MCF 10A (cell line): Measurements from ENCODE around the gene DHX30. TPM values are rescaled to one million over a fixed set of nuclear protein-coding genes. Genes with fewer than 3 reads are reported as not detected.

ENCODE experiments used
- BruUV-seq: library from RNA; stranded (reverse); fragments of 400-500 nt; replicated peaks from 2 replicates; lab custom pipeline; 2021; lab: Mats Ljungman, UMichigan
- CTCF ChIA-PET: fragments of 300-600 bp; sonication (Branson Sonifier 250); formaldehyde crosslinking; extraction: SDS; loops from one replicate; lab custom pipeline; 2021; ENCODE audit warnings: antibody characterized with exemption, inconsistent platforms; lab: Yijun Ruan, JAX
- POLR2A ChIA-PET: fragments of 300-600, 350-650 bp; sonication (Branson Sonifier 250); formaldehyde crosslinking; extraction: SDS; loops from one replicate; lab custom pipeline; 2020; ENCODE audit warnings: antibody characterized with exemption, inconsistent platforms; lab: Yijun Ruan, JAX
- DNase-seq: peaks from one replicate; pipeline ENCODE4 v3.0.0-alpha.2; 2018; ENCODE audit not compliant: unreplicated experiment
- H3K27ac Mint-ChIP-seq: one replicate; pipeline ENCODE4 v1.8.0; 2022; ENCODE audit warnings: mild to moderate bottlenecking, low read depth, mixed read lengths; ENCODE audit not compliant: unreplicated experiment
- H3K27me3 Mint-ChIP-seq: one replicate; pipeline ENCODE4 v1.8.0; 2022; ENCODE audit warnings: mixed read lengths; ENCODE audit not compliant: insufficient read depth, unreplicated experiment
- H3K36me3 Mint-ChIP-seq: one replicate; pipeline ENCODE4 v1.8.0; 2022; ENCODE audit warnings: mild to moderate bottlenecking, moderate library complexity, mixed read lengths; ENCODE audit not compliant: insufficient read depth, unreplicated experiment
- H3K4me1 Mint-ChIP-seq: one replicate; pipeline ENCODE4 v1.8.0; 2022; ENCODE audit warnings: mixed read lengths; ENCODE audit not compliant: insufficient read depth, unreplicated experiment
- H3K4me3 Mint-ChIP-seq: one replicate; pipeline ENCODE4 v1.8.0; 2022; ENCODE audit warnings: mild to moderate bottlenecking, moderate library complexity, mixed read lengths; ENCODE audit not compliant: unreplicated experiment
- H3K9me3 Mint-ChIP-seq: one replicate; pipeline ENCODE4 v1.8.0; 2022; ENCODE audit warnings: mixed read lengths; ENCODE audit not compliant: unreplicated experiment
- intact Hi-C: fragments of 100-400 bp; cut with micrococcal nuclease; formaldehyde crosslinking; loops from 2 replicates; pipeline ENCODE4 v1.14.1; 2022
- total RNA-seq: library from RNA; stranded (reverse); gene quantifications from 2 replicates; pipeline ENCODE4 v1.2.3, GENCODE V29; 2022
- TF ChIP-seq, protein P1 (sequence below): fragments of 200-600 bp; IDR thresholded peaks from one replicate; pipeline ENCODE4 v1.8.0; 2022; ENCODE audit warnings: antibody characterized with exemption, mild to moderate bottlenecking; ENCODE audit not compliant: unreplicated experiment

The DHX30 gene
- total RNA-seq, 1 experiment from 2014 or later: 86.2 TPM

DNA sequence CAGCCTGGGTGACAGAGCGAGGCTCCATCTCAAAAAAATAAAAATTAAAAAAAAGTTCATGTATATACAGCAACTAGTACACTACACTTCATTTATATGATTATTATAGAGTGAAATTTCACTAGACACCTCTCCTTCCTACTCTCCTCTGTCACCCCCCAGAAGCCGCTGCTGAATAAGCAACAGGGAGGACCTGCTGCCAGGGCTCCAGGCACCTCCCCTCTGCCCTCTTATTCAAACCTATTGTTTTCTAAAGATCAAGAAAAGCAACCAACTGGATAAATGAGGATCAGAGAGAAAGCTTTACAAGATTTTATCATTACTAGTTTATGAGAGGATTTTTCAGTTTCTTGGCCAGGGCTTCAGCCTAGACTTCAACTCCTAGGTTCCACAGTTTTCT lies 71.5 kb downstream of the DHX30 start:
- no peaks in the 10 kb centered on the region for H3K27me3 Mint-ChIP-seq
- peaks cover 54% of the 10 kb centered on the region for H3K36me3 Mint-ChIP-seq
- H3K4me1 Mint-ChIP-seq: no peaks in the 10 kb centered on the region
- TF ChIP-seq, protein P1, sequence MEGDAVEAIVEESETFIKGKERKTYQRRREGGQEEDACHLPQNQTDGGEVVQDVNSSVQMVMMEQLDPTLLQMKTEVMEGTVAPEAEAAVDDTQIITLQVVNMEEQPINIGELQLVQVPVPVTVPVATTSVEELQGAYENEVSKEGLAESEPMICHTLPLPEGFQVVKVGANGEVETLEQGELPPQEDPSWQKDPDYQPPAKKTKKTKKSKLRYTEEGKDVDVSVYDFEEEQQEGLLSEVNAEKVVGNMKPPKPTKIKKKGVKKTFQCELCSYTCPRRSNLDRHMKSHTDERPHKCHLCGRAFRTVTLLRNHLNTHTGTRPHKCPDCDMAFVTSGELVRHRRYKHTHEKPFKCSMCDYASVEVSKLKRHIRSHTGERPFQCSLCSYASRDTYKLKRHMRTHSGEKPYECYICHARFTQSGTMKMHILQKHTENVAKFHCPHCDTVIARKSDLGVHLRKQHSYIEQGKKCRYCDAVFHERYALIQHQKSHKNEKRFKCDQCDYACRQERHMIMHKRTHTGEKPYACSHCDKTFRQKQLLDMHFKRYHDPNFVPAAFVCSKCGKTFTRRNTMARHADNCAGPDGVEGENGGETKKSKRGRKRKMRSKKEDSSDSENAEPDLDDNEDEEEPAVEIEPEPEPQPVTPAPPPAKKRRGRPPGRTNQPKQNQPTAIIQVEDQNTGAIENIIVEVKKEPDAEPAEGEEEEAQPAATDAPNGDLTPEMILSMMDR: no peak
- POLR2A ChIA-PET: interaction anchor here (0.8 kb wide), 1 partner anchor 15 kb away, joined by 4 read pairs; no protein-coding TSS in a partner anchor
- BruUV-seq: no TSS peak
- H3K9me3 Mint-ChIP-seq: no peaks in the 10 kb centered on the region
- DNase-seq: no peak
- CTCF ChIA-PET: interaction anchor here (1.4 kb wide), 1 partner anchor 277 kb away, joined by 4 read pairs; no protein-coding TSS in a partner anchor
- H3K4me3 Mint-ChIP-seq: no peak overlapping the region
- H3K27ac Mint-ChIP-seq: no peak overlapping the region
- intact Hi-C loops: no loop called here

DNA sequence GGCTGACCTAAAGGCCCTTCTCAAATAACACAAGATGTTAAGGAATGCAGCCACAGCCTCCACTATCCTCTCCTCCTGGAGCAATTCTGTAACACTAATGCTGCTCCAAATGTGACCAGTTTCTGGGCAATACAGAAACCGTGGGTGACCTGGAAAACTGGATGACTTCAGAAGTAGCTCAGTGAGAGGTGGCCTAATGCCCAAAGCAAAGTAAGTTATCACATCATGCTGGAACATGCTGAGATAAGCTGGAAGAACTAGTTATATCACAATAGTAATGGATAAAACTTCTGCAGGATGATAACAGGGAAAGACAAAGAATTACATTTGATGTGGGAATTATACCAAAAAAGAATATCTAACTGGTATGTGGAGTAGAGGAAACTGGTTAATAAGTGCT lies 72.0 kb downstream of the DHX30 start:
- CTCF ChIA-PET: interaction anchor here (0.8 to 1.4 kb wide), 2 partner anchors 10 to 276 kb away, joined by 3 to 4 read pairs; no protein-coding TSS in a partner anchor
- POLR2A ChIA-PET: interaction anchor here (0.8 kb wide), 1 partner anchor 15 kb away, joined by 4 read pairs; no protein-coding TSS in a partner anchor
- TF ChIP-seq, protein P1: no peak
- H3K4me3 Mint-ChIP-seq: no peak overlapping the region
- H3K27me3 Mint-ChIP-seq: no peaks in the 10 kb centered on the region
- H3K9me3 Mint-ChIP-seq: no peaks in the 10 kb centered on the region
- no peak for DNase-seq
- H3K36me3 Mint-ChIP-seq: peaks cover 49% of the 10 kb centered on the region
- BruUV-seq: no TSS peak
- H3K27ac Mint-ChIP-seq: no peak overlapping the region
- no peaks in the 10 kb centered on the region for H3K4me1 Mint-ChIP-seq
- intact Hi-C loops: no loop called here

DNA sequence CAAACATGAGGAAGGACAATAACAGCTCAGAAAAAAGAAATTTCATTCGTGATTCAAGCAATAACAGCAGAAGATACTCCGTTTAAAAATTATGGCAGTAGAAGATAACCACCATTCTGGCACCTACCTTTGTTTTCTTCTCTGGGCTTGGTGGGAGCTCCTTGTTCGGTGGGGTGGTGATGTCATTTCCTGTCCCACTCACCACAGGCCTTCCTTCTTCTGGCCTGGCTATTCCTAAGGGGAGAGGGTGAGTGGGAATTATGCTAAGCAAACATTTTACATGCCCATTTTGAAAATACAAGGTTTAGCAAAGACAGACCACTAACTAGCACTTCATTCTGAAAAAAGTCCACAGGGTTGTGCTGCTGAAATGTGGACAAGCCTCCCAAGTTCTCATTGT lies 74.4 kb downstream of the DHX30 start:
- TF ChIP-seq, protein P1: no peak
- Mint-ChIP-seq H3K27me3 (no peaks in the 10 kb centered on the region), H3K36me3 (peaks cover 49% of the 10 kb centered on the region), H3K4me3 (no peak overlapping the region), H3K9me3 (no peaks in the 10 kb centered on the region), H3K27ac (no peak overlapping the region), H3K4me1 (no peaks in the 10 kb centered on the region)
- intact Hi-C loops: no loop called here
- DNase-seq: no peak
- BruUV-seq: no TSS peak
- CTCF ChIA-PET: no interaction called here
- POLR2A ChIA-PET: interaction anchor here (0.9 kb wide), 1 partner anchor 31 kb away, joined by 3 read pairs; no protein-coding TSS in a partner anchor

DNA sequence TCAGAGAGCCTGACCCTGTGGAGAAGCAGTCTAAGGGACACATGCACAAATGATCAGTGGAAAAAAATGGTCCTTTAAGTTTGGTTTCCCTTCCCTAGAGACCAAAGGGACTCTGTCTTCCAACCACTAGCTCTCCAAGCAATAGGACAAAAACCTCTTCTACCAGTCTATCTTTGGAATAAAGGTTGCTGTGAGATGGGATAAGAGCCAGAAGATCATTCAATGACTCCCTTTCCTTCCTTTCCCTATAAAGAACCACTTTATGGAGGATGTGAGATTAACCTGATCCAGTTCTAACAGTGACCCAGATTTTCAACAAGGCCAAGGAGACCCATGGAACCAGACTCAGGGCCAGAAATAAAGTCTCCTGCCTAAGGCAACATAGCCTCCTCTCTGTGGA lies 74.8 kb downstream of the DHX30 start:
- no TSS peak for BruUV-seq
- Mint-ChIP-seq H3K36me3 (peaks cover 53% of the 10 kb centered on the region), H3K27ac (no peak overlapping the region), H3K9me3 (no peaks in the 10 kb centered on the region), H3K27me3 (no peaks in the 10 kb centered on the region), H3K4me3 (no peak overlapping the region), H3K4me1 (no peaks in the 10 kb centered on the region)
- TF ChIP-seq, protein P1: no peak
- ChIA-PET CTCF (no interaction called here), POLR2A (interaction anchor here (0.9 kb wide), 1 partner anchor 31 kb away, joined by 3 read pairs; no protein-coding TSS in a partner anchor)
- DNase-seq: no peak
- intact Hi-C loops: no loop called here
